ENCODE results near the gene RGS7. TPM values are rescaled to one million over a fixed set of nuclear protein-coding genes. Genes with fewer than 3 reads are reported as not detected.

The RGS7 gene
- total and polyA plus RNA-seq, 5 donors = 0.02 TPM; not detected in 4

Small RNA genes lying within 50 kb of the gene (microRNA-seq; reads per million reads assigned to microRNA genes)
- 0 reads per million in 2 donors for gene MIR3123

Other genes starting within 250 kb of the RGS7 start
- 100 to 1,000 TPM; 149 to 188 (median 165) TPM for gene FH, start 162.6 kb upstream of the RGS7 start, total RNA-seq
- 232 TPM for gene FH, start 162.6 kb upstream of the RGS7 start, polyA plus RNA-seq
- gene KMO, start 175.2 kb upstream of the RGS7 start, total RNA-seq = 1 to 10 TPM in 1 of 4 donors, under 1 TPM in 3; 0.63 to 1.5 (median 0.79) TPM
- 0.29 TPM for gene KMO, start 175.2 kb upstream of the RGS7 start, polyA plus RNA-seq